ENCODE measurements around the gene AKAP6.

Gene AKAP6

GRCh38 chr14:32330351-32331111 is 1.4 kb downstream of the AKAP6 start:
- H3K4me3 ChIP-seq (ENCODE audit: low read depth, low read length) = no peak overlapping the region
- no peak for TF ChIP-seq CTCF (conservative IDR thresholded peaks at IDR 0.05; ENCODE audit: low read depth, low read length)
- no peak for DNase-seq (ENCODE audit: low read depth)

- H3K4me3 ChIP-seq (ENCODE audit: low read depth, low read length) = no peak overlapping the region
- no peak for TF ChIP-seq CTCF (conservative IDR thresholded peaks at IDR 0.05; ENCODE audit: low read depth, low read length)
- no peak for DNase-seq (ENCODE audit: low read depth)
Measured at GRCh38 chr14:32331206-32331605, 2.1 kb downstream of the AKAP6 start.

GRCh38 chr14:32332415-32333316 is 3.6 kb downstream of the AKAP6 start:
- DNase-seq (ENCODE audit: low read depth) = no peak
- H3K4me3 ChIP-seq (ENCODE audit: low read depth, low read length) = no peak overlapping the region
- TF ChIP-seq CTCF (conservative IDR thresholded peaks at IDR 0.05; ENCODE audit: low read depth, low read length) = no peak

- no peak overlapping the region for H3K4me3 ChIP-seq (ENCODE audit: low read depth, low read length)
- DNase-seq (ENCODE audit: low read depth) = no peak
- no peak for TF ChIP-seq CTCF (conservative IDR thresholded peaks at IDR 0.05; ENCODE audit: low read depth, low read length)
Measured at GRCh38 chr14:32336702-32337101, 7.6 kb downstream of the AKAP6 start.

GRCh38 chr14:32337759-32338158 is 8.7 kb downstream of the AKAP6 start:
- no peak for TF ChIP-seq CTCF (conservative IDR thresholded peaks at IDR 0.05; ENCODE audit: low read depth, low read length)

GRCh38 chr14:32339188-32339587 is 10.1 kb downstream of the AKAP6 start:
- no peak for DNase-seq (ENCODE audit: low read depth)
- no peak for TF ChIP-seq CTCF (conservative IDR thresholded peaks at IDR 0.05; ENCODE audit: low read depth, low read length)
- no peak overlapping the region for H3K4me3 ChIP-seq (ENCODE audit: low read depth, low read length)

More at GRCh38 chr14:32337759-32338158, 8.7 kb downstream of the AKAP6 start:
- no peak overlapping the region for H3K4me3 ChIP-seq (ENCODE audit: low read depth, low read length)
- no peak for DNase-seq (ENCODE audit: low read depth)

All from choroid plexus epithelial cell (primary cell).